ENCODE measurements around the gene ZDHHC12.

DNA sequence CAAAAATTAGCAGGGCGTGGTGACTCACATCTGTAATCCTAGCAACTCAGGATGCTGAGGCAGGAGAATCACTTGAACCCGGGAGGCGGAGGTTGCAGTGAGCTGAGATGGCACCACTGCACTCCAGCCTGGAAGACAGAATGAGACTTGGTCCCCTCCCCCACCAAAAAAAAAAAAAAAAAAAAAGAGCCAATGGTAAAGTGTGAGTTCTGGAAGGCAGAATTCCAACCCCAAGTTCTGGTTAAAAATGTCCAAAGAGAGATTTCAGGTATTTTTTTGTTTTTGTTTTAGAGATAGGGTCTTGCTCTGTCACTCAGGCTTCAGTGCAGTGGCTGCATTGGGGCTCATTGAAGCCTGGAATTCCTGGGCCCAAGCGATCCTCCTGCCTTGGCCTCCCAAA is 36.5 kb downstream of the ZDHHC12 start:
- TF ChIP-seq, protein P1, sequence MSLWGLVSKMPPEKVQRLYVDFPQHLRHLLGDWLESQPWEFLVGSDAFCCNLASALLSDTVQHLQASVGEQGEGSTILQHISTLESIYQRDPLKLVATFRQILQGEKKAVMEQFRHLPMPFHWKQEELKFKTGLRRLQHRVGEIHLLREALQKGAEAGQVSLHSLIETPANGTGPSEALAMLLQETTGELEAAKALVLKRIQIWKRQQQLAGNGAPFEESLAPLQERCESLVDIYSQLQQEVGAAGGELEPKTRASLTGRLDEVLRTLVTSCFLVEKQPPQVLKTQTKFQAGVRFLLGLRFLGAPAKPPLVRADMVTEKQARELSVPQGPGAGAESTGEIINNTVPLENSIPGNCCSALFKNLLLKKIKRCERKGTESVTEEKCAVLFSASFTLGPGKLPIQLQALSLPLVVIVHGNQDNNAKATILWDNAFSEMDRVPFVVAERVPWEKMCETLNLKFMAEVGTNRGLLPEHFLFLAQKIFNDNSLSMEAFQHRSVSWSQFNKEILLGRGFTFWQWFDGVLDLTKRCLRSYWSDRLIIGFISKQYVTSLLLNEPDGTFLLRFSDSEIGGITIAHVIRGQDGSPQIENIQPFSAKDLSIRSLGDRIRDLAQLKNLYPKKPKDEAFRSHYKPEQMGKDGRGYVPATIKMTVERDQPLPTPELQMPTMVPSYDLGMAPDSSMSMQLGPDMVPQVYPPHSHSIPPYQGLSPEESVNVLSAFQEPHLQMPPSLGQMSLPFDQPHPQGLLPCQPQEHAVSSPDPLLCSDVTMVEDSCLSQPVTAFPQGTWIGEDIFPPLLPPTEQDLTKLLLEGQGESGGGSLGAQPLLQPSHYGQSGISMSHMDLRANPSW (CRISPR knock-in tag; conservative IDR thresholded peaks at IDR 0.05; ENCODE audit: low read depth), result no peak
- TF ChIP-seq, protein P2, sequence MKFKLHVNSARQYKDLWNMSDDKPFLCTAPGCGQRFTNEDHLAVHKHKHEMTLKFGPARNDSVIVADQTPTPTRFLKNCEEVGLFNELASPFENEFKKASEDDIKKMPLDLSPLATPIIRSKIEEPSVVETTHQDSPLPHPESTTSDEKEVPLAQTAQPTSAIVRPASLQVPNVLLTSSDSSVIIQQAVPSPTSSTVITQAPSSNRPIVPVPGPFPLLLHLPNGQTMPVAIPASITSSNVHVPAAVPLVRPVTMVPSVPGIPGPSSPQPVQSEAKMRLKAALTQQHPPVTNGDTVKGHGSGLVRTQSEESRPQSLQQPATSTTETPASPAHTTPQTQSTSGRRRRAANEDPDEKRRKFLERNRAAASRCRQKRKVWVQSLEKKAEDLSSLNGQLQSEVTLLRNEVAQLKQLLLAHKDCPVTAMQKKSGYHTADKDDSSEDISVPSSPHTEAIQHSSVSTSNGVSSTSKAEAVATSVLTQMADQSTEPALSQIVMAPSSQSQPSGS (CRISPR knock-in tag; IDR thresholded peaks at IDR 0.05; ENCODE audit: borderline replicate concordance, low read depth), result no peak
- no peak for TF ChIP-seq ESRRA (CRISPR knock-in tag; IDR thresholded peaks at IDR 0.05; ENCODE audit: borderline replicate concordance)
- no peak for TF ChIP-seq MYBL2 (CRISPR knock-in tag; IDR thresholded peaks at IDR 0.05)
